IMR-90 (cell line): ENCODE measurements around the gene VPS52. TPM values are rescaled to one million over a fixed set of nuclear protein-coding genes. Genes with fewer than 3 reads are reported as not detected.

Experiments used
- ATAC-seq: fragments of 200-7000 bp; cut with Tn5 transposase; 2 replicates; pipeline ENCODE4 v1.9.1; 2020; ENCODE audit warnings: low read depth, mild to moderate bottlenecking, moderate library complexity
- BruUV-seq: library from RNA; stranded (reverse); fragments of 400-500 nt; replicated peaks from 2 replicates; lab custom pipeline; 2021; lab: Mats Ljungman, UMichigan
- CTCF ChIA-PET: fragments of 300-600 bp; formaldehyde crosslinking; extraction: SDS; loops from one replicate; lab custom pipeline; 2021; ENCODE audit warnings: antibody characterized with exemption; lab: Yijun Ruan, JAX
- POLR2A ChIA-PET: fragments of 300-600 bp; sonication (Branson Sonifier 250); formaldehyde crosslinking; loops from one replicate; lab custom pipeline; 2022; ENCODE audit warnings: antibody characterized with exemption; ENCODE audit not compliant: unreplicated experiment; lab: Charles Lee
- DNase-seq: peaks from one replicate; pipeline ENCODE4 v3.0.0; 2013
- H2AFZ ChIP-seq: replicated peaks from 2 replicates; pipeline ENCODE3; 2013; ENCODE audit warnings: low read length, mild to moderate bottlenecking; ENCODE audit not compliant: poor library complexity
- H2AK5ac ChIP-seq: 2 replicates; pipeline ENCODE4 v1.6.1; 2013; ENCODE audit warnings: low read depth, low read length, inconsistent platforms
- H2AK9ac ChIP-seq: replicated peaks from 2 replicates; pipeline ENCODE3; 2013; ENCODE audit warnings: mild to moderate bottlenecking, low read depth, low read length, moderate library complexity; ENCODE audit not compliant: poor library complexity
- H2BK120ac ChIP-seq: 2 replicates; pipeline ENCODE4 v1.6.1; 2013; ENCODE audit warnings: low read depth, low read length, inconsistent platforms
- H2BK15ac ChIP-seq: 3 replicates; pipeline ENCODE4 v1.6.1; 2013; ENCODE audit warnings: low read depth, low read length, inconsistent platforms
- H2BK20ac ChIP-seq: 2 replicates; pipeline ENCODE4 v1.6.1; 2013; ENCODE audit warnings: low read depth, mild to moderate bottlenecking, inconsistent platforms, low read length, moderate library complexity
- H2BK5ac ChIP-seq: 2 replicates; pipeline ENCODE4 v1.6.1; 2013; ENCODE audit warnings: mild to moderate bottlenecking, low read depth, low read length, inconsistent platforms; ENCODE audit not compliant: poor library complexity, severe bottlenecking
- H3K14ac ChIP-seq: replicated peaks from 2 replicates; pipeline ENCODE4 v1.6.1; 2013; ENCODE audit warnings: low read depth, low read length, inconsistent platforms
- H3K18ac ChIP-seq: 2 replicates; pipeline ENCODE4 v1.6.1; 2013; ENCODE audit warnings: low read depth, low read length, control low read depth
- H3K23ac ChIP-seq: 2 replicates; pipeline ENCODE4 v1.6.1; 2013; ENCODE audit warnings: low read depth, low read length, inconsistent platforms
- H3K27ac ChIP-seq: 2 replicates; pipeline ENCODE4 v1.5.1; 2013; ENCODE audit warnings: mild to moderate bottlenecking, control low read depth, low read length; ENCODE audit not compliant: insufficient read depth
- H3K27me3 ChIP-seq: 2 replicates; pipeline ENCODE4 v1.6.1; 2013; ENCODE audit warnings: low read length; ENCODE audit not compliant: control insufficient read depth, insufficient read depth
- H3K36me3 ChIP-seq: 2 replicates; pipeline ENCODE4 v1.6.1; 2013; ENCODE audit warnings: low read length, mixed read lengths; ENCODE audit not compliant: control insufficient read depth, insufficient read depth
- H3K4ac ChIP-seq: 2 replicates; pipeline ENCODE4 v1.6.1; 2013; ENCODE audit warnings: low read depth, low read length, inconsistent platforms
- H3K4me1 ChIP-seq: 2 replicates; pipeline ENCODE4 v1.6.1; 2013; ENCODE audit warnings: low read length, mixed read lengths; ENCODE audit not compliant: control insufficient read depth, insufficient read depth
- H3K4me2 ChIP-seq: 2 replicates; pipeline ENCODE4 v1.6.1; 2013; ENCODE audit warnings: low read depth, mild to moderate bottlenecking, control low read depth, low read length, moderate library complexity
- H3K4me3 ChIP-seq: 2 replicates; pipeline ENCODE4 v1.5.1; 2013; ENCODE audit warnings: low read depth, mild to moderate bottlenecking, control low read depth, low read length, moderate library complexity; ENCODE audit not compliant: insufficient read depth
- H3K56ac ChIP-seq: 2 replicates; pipeline ENCODE4 v1.6.1; 2013; ENCODE audit warnings: low read length, inconsistent platforms; ENCODE audit not compliant: insufficient read depth; ENCODE audit errors: extremely low read depth
- H3K79me1 ChIP-seq, 2 experiments: 2 replicates each; pipeline ENCODE4 v1.6.1; 2013; ENCODE audit warnings: low read length in 2 of 2, inconsistent platforms in 1 of 2, low read depth in 1 of 2
- H3K9ac ChIP-seq: 2 replicates; pipeline ENCODE4 v1.6.1; 2013; ENCODE audit warnings: low read depth, low read length, control low read depth
- H3K9me1 ChIP-seq: 2 replicates; pipeline ENCODE4 v1.6.1; 2013; ENCODE audit warnings: low read length, inconsistent platforms; ENCODE audit not compliant: insufficient read depth
- H3K9me3 ChIP-seq: 2 replicates; pipeline ENCODE4 v1.6.1; 2013; ENCODE audit warnings: low read length; ENCODE audit not compliant: control insufficient read depth, insufficient read depth
- H4K20me1 ChIP-seq: 2 replicates; pipeline ENCODE4 v1.6.1; 2013; ENCODE audit warnings: low read length, inconsistent platforms; ENCODE audit not compliant: insufficient read depth
- H4K5ac ChIP-seq: 2 replicates; pipeline ENCODE4 v1.6.1; 2013; ENCODE audit warnings: mild to moderate bottlenecking, low read depth, low read length, control low read depth
- H4K8ac ChIP-seq, 2 experiments: 2 replicates each; pipeline ENCODE4 v1.6.1; 2013; ENCODE audit warnings: low read depth in 2 of 2, low read length in 2 of 2, control low read depth in 1 of 2, inconsistent platforms in 1 of 2
- H4K91ac ChIP-seq: 2 replicates; pipeline ENCODE4 v1.6.1; 2013; ENCODE audit warnings: low read depth, low read length, inconsistent platforms; ENCODE audit not compliant: insufficient read depth
- BHLHE40 ChIP-seq: fragments of 150-350 bp; IDR thresholded peaks from 2 replicates; pipeline ENCODE4 v1.6.1; 2016; ENCODE audit warnings: mild to moderate bottlenecking, low read depth, low read length
- CEBPB ChIP-seq: IDR thresholded peaks from 2 replicates; pipeline ENCODE4 v1.6.1; 2012; ENCODE audit warnings: low read depth, low read length, improper control_type of control experiment
- CHD1 ChIP-seq: IDR thresholded peaks from 2 replicates; pipeline ENCODE4 v1.6.1; 2012; ENCODE audit warnings: low read depth, low read length, improper control_type of control experiment
- CTCF ChIP-seq: conservative IDR thresholded peaks from 2 replicates; pipeline ENCODE4 v1.5.1; 2012; ENCODE audit warnings: mild to moderate bottlenecking, low read depth, low read length, improper control_type of control experiment
- FOS ChIP-seq: fragments of 150-350 bp; IDR thresholded peaks from 2 replicates; pipeline ENCODE4 v1.6.1; 2016; ENCODE audit warnings: low read depth, low read length
- MAFK ChIP-seq: IDR thresholded peaks from 2 replicates; pipeline ENCODE4 v1.6.1; 2012; ENCODE audit warnings: low read depth, low read length, improper control_type of control experiment
- MAZ ChIP-seq: IDR thresholded peaks from 2 replicates; pipeline ENCODE4 v1.6.1; 2012; ENCODE audit warnings: low read depth, mild to moderate bottlenecking, low read length, improper control_type of control experiment, moderate library complexity, borderline replicate concordance
- MXI1 ChIP-seq: IDR thresholded peaks from 2 replicates; pipeline ENCODE4 v1.6.1; 2012; ENCODE audit warnings: low read depth, mild to moderate bottlenecking, low read length, moderate library complexity, borderline replicate concordance
- NFE2L2 ChIP-seq: fragments of 150-350 bp; IDR thresholded peaks from 2 replicates; pipeline ENCODE4 v1.6.1; 2016; ENCODE audit warnings: low read depth, mild to moderate bottlenecking, low read length
- POLR2A ChIP-seq: IDR thresholded peaks from 2 replicates; pipeline ENCODE4 v1.6.1; 2012; ENCODE audit warnings: mild to moderate bottlenecking, low read depth, low read length
- RAD21 ChIP-seq: IDR thresholded peaks from 2 replicates; pipeline ENCODE4 v1.6.1; 2012; ENCODE audit warnings: low read length, improper control_type of control experiment
- RCOR1 ChIP-seq: IDR thresholded peaks from 2 replicates; pipeline ENCODE4 v1.6.1; 2012; ENCODE audit warnings: mild to moderate bottlenecking, low read length, improper control_type of control experiment; ENCODE audit not compliant: insufficient replicate concordance
- RFX5 ChIP-seq: IDR thresholded peaks from 2 replicates; pipeline ENCODE4 v1.8.0; 2012; ENCODE audit warnings: low read depth, mild to moderate bottlenecking, low read length, moderate library complexity
- SMC3 ChIP-seq: fragments of 150-350 bp; IDR thresholded peaks from 2 replicates; pipeline ENCODE4 v1.6.1; 2016; ENCODE audit warnings: low read depth, mild to moderate bottlenecking, antibody characterized with exemption, low read length, moderate library complexity
- USF2 ChIP-seq: fragments of 150-350 bp; IDR thresholded peaks from 2 replicates; pipeline ENCODE4 v1.6.1; 2017; ENCODE audit warnings: mild to moderate bottlenecking, antibody characterized with exemption, low read length, low read depth
- WGBS, 2 experiments: methylation state at CpG; one replicate each; pipeline versions ENCODE4 v1.1.5 to v1.1.7; 2013; ENCODE audit warnings: missing lambda C conversion rate in 2 of 2; ENCODE audit not compliant: insufficient read length in 1 of 2; ENCODE audit errors: extremely low coverage in 2 of 2; 5-methylcytosine and 5-hydroxymethylcytosine counted together
- dilution Hi-C: fragments of 300-500 bp; cut with HindIII; formaldehyde crosslinking; loops from one replicate; pipeline ENCODE4 v1.14.3; 2018; ENCODE audit warnings: low sequenced_read_pairs; ENCODE audit not compliant: unreplicated experiment
- in situ Hi-C: fragments of 300-500 bp; cut with MboI; formaldehyde crosslinking; loops from 3 replicates; pipeline ENCODE4 v1.14.3; 2019; ENCODE audit warnings: low sequenced_read_pairs, inconsistent platforms, mixed read lengths
- intact Hi-C: fragments of 100-400 bp; cut with micrococcal nuclease; formaldehyde crosslinking; loops from 2 replicates; pipeline ENCODE4 v1.10.0; 2022
- polyA plus RNA-seq, 3 experiments: library from polyadenylated mRNA; depleted of rRNA; stranded (reverse); fragments of >200 nt; gene quantifications; 2 replicates each; pipeline ENCODE4 v1.2.3, GENCODE V29; 2012; ENCODE audit warnings: low replicate concordance in 1 of 3
- total RNA-seq: library from RNA; depleted of rRNA; stranded (reverse); fragments of >200 nt; gene quantifications from 2 replicates; pipeline ENCODE4 v1.2.3, GENCODE V29; 2012
- TF ChIP-seq, protein P1 (sequence below): fragments of 150-350 bp; IDR thresholded peaks from 2 replicates; pipeline ENCODE4 v1.6.1; 2016; ENCODE audit warnings: low read depth, mild to moderate bottlenecking, low read length, moderate library complexity, borderline replicate concordance

The VPS52 gene
- total and polyA plus RNA-seq, 2 of the 4 experiments (the other 2 are of a cell fraction), result 29.8 to 54.6 TPM

GRCh38 chr6:33216117-33216649 is 55.5 kb downstream of the VPS52 start:
- Histone ChIP-seq H4K20me1 (no peaks in the 10 kb centered on the region), H3K4ac (no peak overlapping the region), H3K23ac (no peak overlapping the region), H2BK5ac (no peak overlapping the region), H3K56ac (no peak overlapping the region), H3K14ac (no peak overlapping the region), H3K27ac (no peak overlapping the region), H3K4me2 (no peak overlapping the region), H2BK20ac (no peak overlapping the region), H3K18ac (no peak overlapping the region), H2BK15ac (no peak overlapping the region), H3K9me1 (no peaks in the 10 kb centered on the region), H2AK5ac (no peak overlapping the region), H4K8ac (no peak overlapping the region), H2AFZ (no peak overlapping the region), H4K91ac (no peak overlapping the region), H3K27me3 (peaks cover 19% of the 10 kb centered on the region), H3K79me1 (no peaks in the 10 kb centered on the region), H3K36me3 (peaks cover 5% of the 10 kb centered on the region; the same call in 1 of the 2 replicates), H4K5ac (no peak overlapping the region), H3K9ac (no peak overlapping the region), H2AK9ac (no peak overlapping the region), H3K4me1 (peaks cover 2% of the 10 kb centered on the region; the same call in 1 of the 2 replicates), H2BK120ac (no peak overlapping the region), H3K4me3 (no peak overlapping the region), H3K9me3 (no peaks in the 10 kb centered on the region)
- POLR2A ChIA-PET, result interaction anchor here (0.6 kb wide), 1 partner anchor 19 kb away, joined by 3 read pairs; no protein-coding TSS in a partner anchor
- dilution Hi-C loops (no loop called here), intact Hi-C loops (no loop called here), in situ Hi-C loops (no loop called here)
- no TSS peak for BruUV-seq
- DNase-seq, result no peak
- no peak for TF ChIP-seq RCOR1
- no peak for TF ChIP-seq RFX5
- no peak for TF ChIP-seq NFE2L2
- TF ChIP-seq BHLHE40, result no peak
- no peak for TF ChIP-seq CTCF
- TF ChIP-seq POLR2A, result no peak
- TF ChIP-seq MAFK, result no peak
- TF ChIP-seq USF2, result no peak
- TF ChIP-seq SMC3, result no peak
- TF ChIP-seq, protein P1, sequence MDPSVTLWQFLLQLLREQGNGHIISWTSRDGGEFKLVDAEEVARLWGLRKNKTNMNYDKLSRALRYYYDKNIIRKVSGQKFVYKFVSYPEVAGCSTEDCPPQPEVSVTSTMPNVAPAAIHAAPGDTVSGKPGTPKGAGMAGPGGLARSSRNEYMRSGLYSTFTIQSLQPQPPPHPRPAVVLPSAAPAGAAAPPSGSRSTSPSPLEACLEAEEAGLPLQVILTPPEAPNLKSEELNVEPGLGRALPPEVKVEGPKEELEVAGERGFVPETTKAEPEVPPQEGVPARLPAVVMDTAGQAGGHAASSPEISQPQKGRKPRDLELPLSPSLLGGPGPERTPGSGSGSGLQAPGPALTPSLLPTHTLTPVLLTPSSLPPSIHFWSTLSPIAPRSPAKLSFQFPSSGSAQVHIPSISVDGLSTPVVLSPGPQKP, result no peak
- TF ChIP-seq CHD1, result no peak
- TF ChIP-seq FOS, result no peak
- no peak for TF ChIP-seq MXI1
- no peak for TF ChIP-seq CEBPB
- TF ChIP-seq MAZ, result no peak
- no peak for TF ChIP-seq RAD21
- WGBS, 2 experiments, result 100% methylated on average over 2 of the region's 4 CpGs; no CpG with 5 or more reads in 1 of the 2 experiments
- no peak for ATAC-seq
- CTCF ChIA-PET, result no interaction called here
